ENCODE measurements around the gene BRICD5. TPM values are rescaled to one million over a fixed set of nuclear protein-coding genes. Genes with fewer than 3 reads are reported as not detected.

Gene BRICD5
- total RNA-seq, 1 donor from 2014 or later, result 25.1 TPM

DNA sequence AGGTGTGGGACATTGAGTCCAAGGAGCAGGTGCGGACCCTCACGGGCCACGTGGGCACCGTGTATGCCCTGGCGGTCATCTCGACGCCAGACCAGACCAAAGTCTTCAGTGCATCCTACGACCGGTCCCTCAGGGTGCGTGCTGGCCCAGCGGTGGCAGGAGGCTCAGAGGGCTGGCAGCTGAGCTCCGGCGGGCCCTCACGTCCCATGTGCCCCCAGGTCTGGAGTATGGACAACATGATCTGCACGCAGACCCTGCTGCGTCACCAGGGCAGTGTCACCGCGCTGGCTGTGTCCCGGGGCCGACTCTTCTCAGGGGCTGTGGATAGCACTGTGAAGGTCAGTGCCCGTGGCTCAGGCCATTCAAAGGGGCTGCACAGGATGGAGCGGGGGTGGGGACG, 34.6 kb downstream of the BRICD5 start:
- Mint-ChIP-seq H3K36me3 (ENCODE audit: low read depth) (peaks cover 6% of the 10 kb centered on the region), H3K4me1 (ENCODE audit: low read depth) (no peaks in the 10 kb centered on the region), H3K9me3 (no peaks in the 10 kb centered on the region), H3K4me3 (no peak overlapping the region), H3K27me3 (ENCODE audit: insufficient read depth) (no peaks in the 10 kb centered on the region), H3K27ac (no peak overlapping the region)
- no peak for DNase-seq (ENCODE audit: low spot score)
- intact Hi-C loops (cut with micrococcal nuclease), result no loop called here

DNA sequence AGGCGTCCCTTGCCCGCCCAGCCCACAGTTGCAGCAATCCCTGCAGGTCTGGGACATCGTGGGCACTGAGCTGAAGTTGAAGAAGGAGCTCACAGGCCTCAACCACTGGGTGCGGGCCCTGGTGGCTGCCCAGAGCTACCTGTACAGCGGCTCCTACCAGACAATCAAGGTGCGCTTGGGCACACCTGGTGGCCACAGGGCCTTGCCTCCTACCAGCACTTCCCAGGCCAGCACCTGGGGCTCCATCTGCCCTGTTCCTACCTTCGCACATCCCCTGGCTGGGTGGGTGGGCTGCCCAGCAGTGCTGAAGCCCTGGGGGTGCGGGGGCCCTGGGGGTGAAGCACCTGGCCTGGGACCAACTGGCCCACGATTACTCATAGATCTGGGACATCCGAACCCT, 35.2 kb downstream of the BRICD5 start:
- Mint-ChIP-seq H3K9me3 (no peaks in the 10 kb centered on the region), H3K36me3 (ENCODE audit: low read depth) (peaks cover 6% of the 10 kb centered on the region), H3K27ac (no peak overlapping the region), H3K4me1 (ENCODE audit: low read depth) (no peaks in the 10 kb centered on the region), H3K4me3 (no peak overlapping the region), H3K27me3 (ENCODE audit: insufficient read depth) (no peaks in the 10 kb centered on the region)
- intact Hi-C loops (cut with micrococcal nuclease), result no loop called here
- no peak for DNase-seq (ENCODE audit: low spot score)

GRCh38 chr16:2174396-2175131, 36.1 kb downstream of the BRICD5 start:
- Mint-ChIP-seq H3K36me3 (ENCODE audit: low read depth) (peaks cover 6% of the 10 kb centered on the region), H3K4me3 (no peak overlapping the region), H3K9me3 (no peaks in the 10 kb centered on the region), H3K27ac (no peak overlapping the region), H3K27me3 (ENCODE audit: insufficient read depth) (no peaks in the 10 kb centered on the region), H3K4me1 (ENCODE audit: low read depth) (no peaks in the 10 kb centered on the region)
- DNase-seq (ENCODE audit: low spot score), result no peak
- intact Hi-C loops (cut with micrococcal nuclease), result no loop called here

DNA sequence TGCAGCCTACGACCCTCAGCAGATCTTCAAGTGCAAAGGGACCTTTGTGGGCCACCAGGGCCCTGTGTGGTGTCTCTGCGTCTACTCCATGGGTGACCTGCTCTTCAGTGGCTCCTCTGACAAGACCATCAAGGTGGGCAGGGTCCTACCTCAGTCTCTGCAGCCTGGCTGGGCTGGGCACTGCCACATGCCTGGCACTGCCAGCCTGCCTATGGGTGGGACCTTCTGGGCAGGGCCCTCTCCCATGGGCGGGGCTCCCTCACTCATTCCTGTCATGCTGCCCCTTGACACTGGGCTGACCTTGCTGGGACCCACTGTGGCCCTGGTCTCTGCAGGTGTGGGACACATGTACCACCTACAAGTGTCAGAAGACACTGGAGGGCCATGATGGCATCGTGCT, 36.7 kb downstream of the BRICD5 start:
- Mint-ChIP-seq H3K4me1 (ENCODE audit: low read depth) (no peaks in the 10 kb centered on the region), H3K36me3 (ENCODE audit: low read depth) (peaks cover 6% of the 10 kb centered on the region), H3K27me3 (ENCODE audit: insufficient read depth) (no peaks in the 10 kb centered on the region), H3K9me3 (no peaks in the 10 kb centered on the region), H3K27ac (no peak overlapping the region), H3K4me3 (no peak overlapping the region)
- intact Hi-C loops (cut with micrococcal nuclease), result no loop called here
- no peak for DNase-seq (ENCODE audit: low spot score)

DNA sequence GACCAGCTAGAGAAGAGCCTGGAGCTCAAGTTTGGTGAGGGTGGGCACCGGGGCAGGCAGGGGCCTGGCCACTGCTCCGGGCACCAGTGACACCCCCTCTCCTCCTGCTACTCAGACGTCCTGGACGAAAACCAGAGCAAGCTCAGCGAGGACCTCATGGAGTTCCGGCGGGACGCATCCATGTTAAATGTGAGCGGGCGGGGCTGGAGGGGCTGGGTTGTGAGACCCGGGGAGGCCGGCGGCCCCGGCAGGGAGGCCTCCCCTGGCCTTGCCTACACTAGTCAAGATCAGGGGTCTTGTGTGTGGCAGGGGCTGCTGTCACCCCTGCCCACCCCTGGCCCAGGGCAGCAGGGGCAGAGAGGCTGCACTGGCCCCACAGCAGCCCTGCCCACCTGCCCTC, 37.3 kb downstream of the BRICD5 start:
- Mint-ChIP-seq H3K4me1 (ENCODE audit: low read depth) (no peaks in the 10 kb centered on the region), H3K27ac (no peak overlapping the region), H3K36me3 (ENCODE audit: low read depth) (peaks cover 6% of the 10 kb centered on the region), H3K9me3 (no peaks in the 10 kb centered on the region), H3K4me3 (no peak overlapping the region), H3K27me3 (ENCODE audit: insufficient read depth) (no peaks in the 10 kb centered on the region)
- no peak for DNase-seq (ENCODE audit: low spot score)
- intact Hi-C loops (cut with micrococcal nuclease), result no loop called here

GRCh38 chr16:2172688-2173335, 37.9 kb downstream of the BRICD5 start:
- Mint-ChIP-seq H3K4me3 (no peak overlapping the region), H3K27me3 (ENCODE audit: insufficient read depth) (no peaks in the 10 kb centered on the region), H3K4me1 (ENCODE audit: low read depth) (no peaks in the 10 kb centered on the region), H3K9me3 (no peaks in the 10 kb centered on the region), H3K27ac (no peak overlapping the region), H3K36me3 (ENCODE audit: low read depth) (peaks cover 6% of the 10 kb centered on the region)
- no peak for DNase-seq (ENCODE audit: low spot score)
- intact Hi-C loops (cut with micrococcal nuclease), result no loop called here

DNA sequence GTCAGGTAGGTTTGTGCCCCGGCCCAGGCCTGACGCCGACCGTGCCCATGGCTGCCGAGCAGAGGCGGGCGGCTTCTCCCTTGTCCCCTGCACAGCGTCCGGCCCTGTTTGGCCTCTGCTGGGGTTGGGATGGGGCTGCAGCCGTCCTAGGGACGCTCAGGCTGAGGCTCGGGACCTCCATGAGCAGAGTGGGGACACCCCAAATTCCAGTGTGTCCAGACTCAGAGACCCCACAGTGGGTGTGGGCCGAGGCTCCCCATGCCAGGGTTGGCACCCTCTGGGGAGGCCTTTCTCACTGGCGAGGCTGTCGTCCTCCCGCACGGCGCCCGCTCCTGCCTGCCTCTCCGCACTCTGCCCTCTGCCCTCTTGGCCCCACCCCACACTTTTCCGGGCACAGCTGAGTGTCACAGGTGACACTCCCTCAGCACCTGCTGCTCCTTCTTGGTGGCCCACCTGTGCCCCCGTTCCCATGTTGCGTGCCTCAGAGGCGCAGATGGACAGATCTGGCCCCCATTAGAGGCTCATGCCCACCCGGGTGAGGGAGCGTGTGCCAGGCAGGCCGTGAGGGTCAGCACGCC, 39.0 kb downstream of the BRICD5 start:
- Mint-ChIP-seq H3K4me1 (ENCODE audit: low read depth) (no peaks in the 10 kb centered on the region), H3K9me3 (no peaks in the 10 kb centered on the region), H3K27me3 (ENCODE audit: insufficient read depth) (no peaks in the 10 kb centered on the region), H3K36me3 (ENCODE audit: low read depth) (peaks cover 6% of the 10 kb centered on the region), H3K27ac (no peak overlapping the region), H3K4me3 (no peak overlapping the region)
- intact Hi-C loops (cut with micrococcal nuclease), result no loop called here
- DNase-seq (ENCODE audit: low spot score), result no peak

DNA sequence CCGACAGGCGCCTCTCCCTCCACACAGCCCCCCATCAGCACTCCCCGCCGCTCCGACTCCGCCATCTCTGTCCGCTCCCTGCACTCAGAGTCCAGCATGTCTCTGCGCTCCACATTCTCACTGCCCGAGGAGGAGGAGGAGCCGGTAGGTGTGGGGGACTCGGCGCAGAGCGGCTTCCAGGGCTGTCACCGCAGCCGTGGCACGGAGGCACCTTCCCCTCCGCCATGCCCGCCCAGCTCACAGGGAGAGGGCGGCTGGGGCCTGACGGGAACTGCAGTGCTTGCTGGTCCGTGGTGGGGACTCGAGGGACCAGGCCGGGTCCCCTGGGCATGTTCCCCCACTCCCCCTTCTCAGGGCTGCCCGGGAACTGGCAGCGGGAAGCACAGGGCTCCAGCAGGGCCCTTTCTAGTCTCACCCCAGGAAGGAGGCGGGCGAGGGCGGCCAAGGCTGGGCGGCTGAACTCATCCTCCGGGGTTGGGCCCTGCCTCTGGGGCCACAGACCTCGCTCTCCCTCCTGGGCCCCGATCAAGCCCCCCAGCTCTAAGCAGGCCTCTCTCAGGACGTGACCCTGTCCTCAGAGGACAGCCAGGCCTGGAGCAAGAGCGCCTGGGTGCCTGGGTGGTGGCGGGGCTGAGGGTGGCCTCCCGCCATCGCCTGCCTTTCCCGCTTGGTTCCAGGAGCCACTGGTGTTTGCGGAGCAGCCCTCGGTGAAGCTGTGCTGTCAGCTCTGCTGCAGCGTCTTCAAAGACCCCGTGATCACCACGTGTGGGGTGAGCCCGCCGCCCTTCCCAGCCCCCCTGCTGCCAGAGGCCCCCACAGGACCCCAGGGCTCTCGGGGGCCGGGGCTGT, 39.9 kb downstream of the BRICD5 start:
- no peaks in the 10 kb centered on the region for H3K4me1 Mint-ChIP-seq (ENCODE audit: low read depth)
- H3K4me3 Mint-ChIP-seq, result no peak overlapping the region
- intact Hi-C loops (cut with micrococcal nuclease), result no loop called here
- no peak overlapping the region for H3K27ac Mint-ChIP-seq
- H3K36me3 Mint-ChIP-seq (ENCODE audit: low read depth), result peaks cover 9% of the 10 kb centered on the region
- no peaks in the 10 kb centered on the region for H3K9me3 Mint-ChIP-seq
- no peak for DNase-seq (ENCODE audit: low spot score)
- no peaks in the 10 kb centered on the region for H3K27me3 Mint-ChIP-seq (ENCODE audit: insufficient read depth)

GRCh38 chr16:2170080-2170479, 40.6 kb downstream of the BRICD5 start:
- intact Hi-C loops (cut with micrococcal nuclease), result no loop called here
- DNase-seq (ENCODE audit: low spot score), result no peak
- Mint-ChIP-seq H3K27me3 (ENCODE audit: insufficient read depth) (no peaks in the 10 kb centered on the region), H3K4me3 (no peak overlapping the region), H3K9me3 (no peaks in the 10 kb centered on the region), H3K4me1 (ENCODE audit: low read depth) (no peaks in the 10 kb centered on the region), H3K27ac (no peak overlapping the region), H3K36me3 (ENCODE audit: low read depth) (peaks cover 9% of the 10 kb centered on the region)

DNA sequence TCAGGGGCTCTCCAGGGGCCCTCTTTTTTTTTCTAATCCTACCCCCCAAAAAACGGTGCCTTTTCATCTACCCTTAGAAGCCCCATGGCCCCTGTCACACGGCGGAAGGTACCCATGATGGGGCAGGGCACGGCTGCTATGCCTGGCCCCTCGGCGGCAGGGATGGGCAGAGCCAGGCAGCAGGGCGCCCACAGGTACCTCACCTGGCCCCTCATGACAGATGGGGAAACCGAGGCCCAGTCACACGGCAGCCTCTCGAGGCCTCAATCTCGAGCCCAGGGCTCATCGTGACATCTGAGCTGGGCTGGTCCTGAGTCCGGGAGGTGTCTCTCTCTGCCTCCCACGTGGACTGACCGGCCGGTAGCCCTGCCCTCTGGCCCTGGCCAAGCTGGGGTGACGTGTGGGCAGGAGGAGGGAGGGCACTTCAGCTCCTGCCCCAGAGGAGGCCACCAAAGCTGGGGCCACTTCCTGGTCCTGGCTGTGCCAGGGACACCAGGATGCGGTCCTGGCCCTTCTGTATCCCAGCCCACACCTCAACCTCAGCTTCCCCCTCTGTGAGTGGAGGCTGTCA, 43.5 kb downstream of the BRICD5 start:
- no peak for DNase-seq (ENCODE audit: low spot score)
- intact Hi-C loops (cut with micrococcal nuclease), result no loop called here
- Mint-ChIP-seq H3K27ac (peak overlapping the region; percentile 23), H3K27me3 (ENCODE audit: insufficient read depth) (no peaks in the 10 kb centered on the region), H3K36me3 (ENCODE audit: low read depth) (peaks cover 5% of the 10 kb centered on the region), H3K4me3 (no peak overlapping the region), H3K4me1 (ENCODE audit: low read depth) (no peaks in the 10 kb centered on the region), H3K9me3 (no peaks in the 10 kb centered on the region)

DNA sequence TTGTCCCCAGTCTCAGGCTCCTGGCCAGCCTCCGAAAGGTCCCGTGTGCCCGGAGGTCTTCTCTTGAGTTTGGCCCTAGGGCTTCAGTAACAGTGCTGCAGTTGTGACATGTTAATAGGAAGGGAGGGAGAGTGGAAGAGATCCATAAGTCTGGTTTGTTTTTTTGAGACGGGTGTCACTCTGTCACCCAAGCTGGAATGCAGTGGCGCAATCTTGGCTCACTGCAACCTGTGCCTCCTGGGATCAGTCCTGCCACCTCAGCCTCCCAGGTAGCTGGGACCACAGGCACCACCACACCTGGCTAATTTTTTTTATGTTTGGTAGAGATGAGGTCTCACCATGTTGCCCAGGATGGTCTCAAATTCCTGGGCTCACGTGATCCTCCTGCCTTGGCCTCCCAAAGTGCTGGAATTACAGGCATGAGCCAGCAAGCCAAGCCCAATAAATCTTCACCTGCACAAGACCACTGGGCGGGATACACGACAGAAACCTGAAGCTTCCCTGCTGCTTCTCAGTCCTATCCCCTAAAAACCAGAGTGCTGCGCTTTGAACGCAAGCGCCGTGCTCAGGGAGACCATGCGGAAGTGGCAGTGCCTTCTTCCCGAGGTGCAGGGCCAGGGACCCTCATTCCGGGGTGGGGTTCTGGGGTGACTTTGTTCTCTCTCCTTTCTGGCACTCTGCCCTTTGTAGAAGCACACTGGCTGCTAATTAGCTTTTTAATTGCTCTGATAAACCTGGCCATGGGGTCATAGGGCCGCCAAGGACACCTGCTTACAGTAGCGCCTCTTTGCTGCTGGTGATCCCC, 44.2 kb downstream of the BRICD5 start:
- Mint-ChIP-seq H3K9me3 (no peaks in the 10 kb centered on the region), H3K4me3 (no peak overlapping the region), H3K4me1 (ENCODE audit: low read depth) (no peaks in the 10 kb centered on the region), H3K27me3 (ENCODE audit: insufficient read depth) (no peaks in the 10 kb centered on the region), H3K36me3 (ENCODE audit: low read depth) (peaks cover 5% of the 10 kb centered on the region), H3K27ac (peak overlapping the region; percentile 23)
- DNase-seq (ENCODE audit: low spot score), result no peak
- intact Hi-C loops (cut with micrococcal nuclease), result no loop called here

GRCh38 chr16:2165861-2166260, 44.8 kb downstream of the BRICD5 start:
- no peak overlapping the region for H3K4me3 Mint-ChIP-seq
- peaks cover 5% of the 10 kb centered on the region for H3K36me3 Mint-ChIP-seq (ENCODE audit: low read depth)
- intact Hi-C loops (cut with micrococcal nuclease), result no loop called here
- no peaks in the 10 kb centered on the region for H3K4me1 Mint-ChIP-seq (ENCODE audit: low read depth)
- H3K27me3 Mint-ChIP-seq (ENCODE audit: insufficient read depth), result no peaks in the 10 kb centered on the region
- no peaks in the 10 kb centered on the region for H3K9me3 Mint-ChIP-seq
- no peak for DNase-seq (ENCODE audit: low spot score)
- H3K27ac Mint-ChIP-seq, result no peak overlapping the region
